Measurements from ENCODE around the gene SLC1A2. TPM values are rescaled to one million over a fixed set of nuclear protein-coding genes. Genes with fewer than 3 reads are reported as not detected.

Gene SLC1A2
- polyA plus RNA-seq, 1 experiment, result 0.60 TPM

DNA sequence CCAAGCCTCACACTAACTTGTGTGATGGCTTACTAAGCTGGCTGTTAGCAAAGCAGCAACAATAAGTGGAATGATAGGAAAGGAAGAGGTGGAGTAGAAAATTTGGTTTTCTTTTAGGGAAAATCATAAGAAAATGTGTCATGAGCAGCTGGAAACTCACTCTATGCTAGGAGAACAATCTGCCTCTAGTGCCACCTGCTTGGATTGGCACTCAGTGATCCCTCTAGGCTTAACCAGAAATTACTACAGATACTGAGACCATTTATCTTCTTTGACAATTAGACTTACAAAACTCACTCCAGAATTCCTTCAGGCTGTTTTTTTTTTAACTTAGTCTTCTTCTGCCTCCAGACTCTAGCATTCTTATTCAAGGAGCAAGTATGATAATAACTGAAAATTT lies 163.1 kb downstream of the SLC1A2 start:
- no peak for TF ChIP-seq CTCF (IDR thresholded peaks at IDR 0.05; ENCODE audit: insufficient read depth, low read depth, low read length)
- Histone ChIP-seq H3K27me3 (ENCODE audit: control insufficient read depth, insufficient read depth, low read length) (no peaks in the 10 kb centered on the region), H3K4me3 (ENCODE audit: low read depth, low read length) (no peak overlapping the region), H3K36me3 (ENCODE audit: control insufficient read depth, insufficient read depth, low read length) (no peaks in the 10 kb centered on the region)
- ChIA-PET CTCF (interaction anchor here (0.5 to 0.9 kb wide), 2 partner anchors 10 to 662 kb away, joined by 3 to 4 read pairs; no protein-coding TSS in a partner anchor), POLR2A (no interaction called here)
- no peak for DNase-seq (ENCODE audit: low read depth)

- ChIA-PET POLR2A (no interaction called here), CTCF (interaction anchor here (0.5 to 1.0 kb wide), 2 partner anchors 125 to 661 kb away, joined by 3 to 4 read pairs; no protein-coding TSS in a partner anchor)
- Histone ChIP-seq H3K27me3 (ENCODE audit: control insufficient read depth, insufficient read depth, low read length) (no peaks in the 10 kb centered on the region), H3K4me3 (ENCODE audit: low read depth, low read length) (no peak overlapping the region), H3K36me3 (ENCODE audit: control insufficient read depth, insufficient read depth, low read length) (no peaks in the 10 kb centered on the region)
- no peak for TF ChIP-seq CTCF (IDR thresholded peaks at IDR 0.05; ENCODE audit: insufficient read depth, low read depth, low read length)
- no peak for DNase-seq (ENCODE audit: low read depth)
These were observed 163.8 kb downstream of the SLC1A2 start for GRCh38 chr11:35255514-35255913.

- CTCF ChIA-PET, result no interaction called here
- Histone ChIP-seq H3K36me3 (ENCODE audit: control insufficient read depth, insufficient read depth, low read length) (no peaks in the 10 kb centered on the region), H3K4me3 (ENCODE audit: low read depth, low read length) (no peak overlapping the region), H3K27me3 (ENCODE audit: control insufficient read depth, insufficient read depth, low read length) (no peaks in the 10 kb centered on the region)
- TF ChIP-seq CTCF (IDR thresholded peaks at IDR 0.05; ENCODE audit: insufficient read depth, low read depth, low read length), result no peak
- POLR2A ChIA-PET, result interaction anchor here (0.8 kb wide), 1 partner anchor 14 kb away, joined by 5 read pairs; no protein-coding TSS in a partner anchor
- DNase-seq (ENCODE audit: low read depth), result no peak
These were observed 166.1 kb downstream of the SLC1A2 start for GRCh38 chr11:35253237-35253636.

DNA sequence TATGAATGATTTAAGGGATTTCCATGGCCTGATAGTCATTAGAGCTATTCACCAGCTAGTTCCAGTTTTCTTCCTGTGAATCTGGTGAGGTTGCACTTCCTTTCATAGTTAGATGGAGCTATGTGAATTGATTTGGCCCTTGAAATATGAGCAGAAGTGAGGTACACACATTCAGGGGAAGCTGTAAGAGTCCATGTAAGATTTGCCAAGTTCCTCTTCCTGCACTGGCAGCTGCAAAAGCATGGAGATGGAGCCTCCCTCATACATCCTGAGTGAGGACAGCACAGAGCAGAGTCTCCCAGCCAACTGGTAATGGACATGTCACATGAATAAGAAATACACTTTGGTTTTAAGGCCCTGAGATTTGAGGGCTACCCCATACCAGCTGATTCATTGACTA lies 168.7 kb downstream of the SLC1A2 start:
- ChIA-PET POLR2A (no interaction called here), CTCF (interaction anchor here (0.9 kb wide), 1 partner anchor 23 kb away, joined by 4 read pairs; no protein-coding TSS in a partner anchor)
- no peak for TF ChIP-seq CTCF (IDR thresholded peaks at IDR 0.05; ENCODE audit: insufficient read depth, low read depth, low read length)
- Histone ChIP-seq H3K4me3 (ENCODE audit: low read depth, low read length) (no peak overlapping the region), H3K36me3 (ENCODE audit: control insufficient read depth, insufficient read depth, low read length) (no peaks in the 10 kb centered on the region), H3K27me3 (ENCODE audit: control insufficient read depth, insufficient read depth, low read length) (no peaks in the 10 kb centered on the region)
- DNase-seq (ENCODE audit: low read depth), result no peak

DNA sequence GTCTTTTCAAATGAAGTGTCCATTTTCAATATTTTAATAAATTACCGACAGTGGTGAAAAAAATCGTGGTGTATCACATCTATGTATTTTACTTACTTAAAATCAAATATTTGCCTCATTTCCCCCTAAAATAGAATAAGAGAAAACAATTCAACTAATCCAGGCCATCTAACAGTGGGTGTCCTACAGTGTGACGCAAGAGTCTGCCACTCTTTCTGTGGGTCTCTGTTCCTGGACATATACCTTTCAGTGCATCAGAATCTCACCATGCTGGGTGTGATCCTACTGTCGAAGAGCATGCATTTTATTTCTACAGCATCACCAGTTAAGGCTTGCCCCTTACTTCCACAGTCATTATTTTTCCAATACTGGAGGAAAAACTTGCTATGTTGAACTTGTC lies 169.2 kb downstream of the SLC1A2 start:
- no peaks in the 10 kb centered on the region for H3K36me3 ChIP-seq (ENCODE audit: control insufficient read depth, insufficient read depth, low read length)
- no peak for DNase-seq (ENCODE audit: low read depth)
- ChIA-PET POLR2A (no interaction called here), CTCF (interaction anchor here (0.9 kb wide), 1 partner anchor 24 kb away, joined by 4 read pairs; no protein-coding TSS in a partner anchor)
- H3K4me3 ChIP-seq (ENCODE audit: low read depth, low read length), result no peak overlapping the region
- H3K27me3 ChIP-seq (ENCODE audit: control insufficient read depth, insufficient read depth, low read length), result no peaks in the 10 kb centered on the region
- TF ChIP-seq CTCF (IDR thresholded peaks at IDR 0.05; ENCODE audit: insufficient read depth, low read depth, low read length), result no peak
